Measurements from ENCODE around the gene TUBB2A. TPM values are rescaled to one million over a fixed set of nuclear protein-coding genes. Genes with fewer than 3 reads are reported as not detected.

TUBB2A gene
- total RNA-seq = 167 and 177 TPM in 2 replicates
- long read RNA-seq, transcript TUBB2A-201 (4 exons, 1,595 nt) = major isoform, 126 of 133 reads
- long read RNA-seq, partial matches to known transcripts = 3 of 133 reads
- long read RNA-seq, other reads (novel, unspliced or antisense) = 3 of 133 reads

DNA sequence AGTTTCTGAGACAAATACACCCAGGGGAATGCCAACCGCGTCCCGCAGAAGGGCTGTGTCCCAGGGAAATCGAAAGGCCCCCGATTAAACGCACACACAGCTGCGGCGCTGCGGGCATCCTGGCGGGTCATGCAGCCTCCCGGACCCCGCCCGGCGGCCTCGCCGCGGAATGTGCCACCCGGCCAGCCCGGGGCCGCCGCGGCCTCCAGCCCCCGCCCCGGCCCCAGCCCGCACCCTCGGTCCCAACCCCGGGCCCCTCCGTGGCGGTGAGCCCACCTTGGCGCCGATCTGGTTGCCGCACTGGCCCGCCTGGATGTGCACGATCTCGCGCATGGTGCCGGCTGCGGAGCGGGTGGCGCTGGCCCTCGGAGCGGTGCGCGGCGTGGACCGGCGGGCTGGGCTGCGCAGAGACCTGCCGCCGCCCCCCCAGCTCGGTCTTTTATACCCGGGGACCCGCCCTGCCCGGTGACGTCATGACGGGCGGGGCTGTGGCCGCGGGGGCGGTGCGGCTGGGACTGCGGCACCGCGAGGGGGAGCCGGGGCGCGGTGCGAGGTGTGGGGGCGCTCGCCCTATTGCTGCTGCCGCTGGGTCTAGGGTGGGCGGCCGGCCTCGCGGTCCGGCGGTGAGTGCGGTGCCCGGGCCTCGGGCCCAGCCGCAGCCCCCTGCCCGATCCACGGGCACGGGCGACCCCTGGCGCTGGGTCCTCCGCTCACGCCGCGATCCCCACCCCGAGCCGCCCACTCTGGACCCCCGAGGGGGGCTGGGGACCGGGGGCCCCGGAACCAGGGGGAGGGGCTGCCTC is at the start of gene TUBB2A:
Gene TUBB2A (minus strand): TSS at position 414 of the 803 bp plus-strand sequence. CDS start 81 bp downstream, at position 333.
- peak; percentile 73 for DNase-seq (ENCODE audit: low read depth, low spot score)
- peak; percentile 65 for TF ChIP-seq CTCF (conservative IDR thresholded peaks at IDR 0.05)
- H3K36me3 Mint-ChIP-seq (ENCODE audit: low read depth) = peaks cover 3% of the 10 kb centered on the region
- peak within 1 kb of the TSS; percentile 96 for H3K4me3 Mint-ChIP-seq
- H3K4me1 Mint-ChIP-seq = peaks cover 55% of the 10 kb centered on the region
- peaks cover 38% of the 10 kb centered on the region for H3K27me3 Mint-ChIP-seq (ENCODE audit: low read depth)
- H3K9me3 Mint-ChIP-seq = no peaks in the 10 kb centered on the region
- peak within 1 kb of the TSS; percentile 96 for H3K27ac Mint-ChIP-seq (ENCODE audit: unreplicated experiment)

DNA sequence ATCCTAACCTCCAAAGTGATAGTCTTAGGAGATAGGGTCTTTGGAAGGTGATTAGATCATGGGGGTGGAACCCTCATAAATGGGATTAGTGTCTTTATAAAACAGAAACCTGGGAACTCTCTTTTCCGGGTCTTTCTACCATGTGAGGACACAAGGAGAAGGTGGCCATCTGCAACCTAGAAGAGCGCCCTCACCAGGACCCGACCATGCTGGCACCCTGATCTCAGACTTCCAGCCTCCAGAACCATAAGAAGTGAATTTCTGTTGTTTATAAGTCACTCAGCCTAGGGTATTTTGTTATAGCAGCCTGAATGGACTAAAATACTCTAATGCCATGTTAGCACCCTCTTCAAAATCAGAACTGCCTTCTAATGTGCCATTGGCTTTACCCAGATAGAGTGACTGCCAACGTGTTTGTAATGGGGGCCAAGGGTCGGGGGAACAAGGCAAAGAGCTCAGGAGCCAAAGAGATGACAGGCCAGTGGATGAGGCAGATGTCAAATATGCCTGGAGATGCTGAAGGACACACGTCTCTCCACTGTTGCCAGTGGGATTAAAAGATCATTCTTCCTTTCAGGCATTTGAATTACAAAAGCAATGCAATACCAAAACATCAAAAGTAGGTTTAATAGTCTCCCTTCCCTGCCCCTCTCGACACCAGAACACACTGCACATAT is 49.1 kb upstream of the TUBB2A start:
- peaks cover 8% of the 10 kb centered on the region for H3K9me3 Mint-ChIP-seq
- peaks cover 2% of the 10 kb centered on the region for H3K36me3 Mint-ChIP-seq (ENCODE audit: low read depth)
- no peak for TF ChIP-seq CTCF (conservative IDR thresholded peaks at IDR 0.05)
- no peaks in the 10 kb centered on the region for H3K27me3 Mint-ChIP-seq (ENCODE audit: low read depth)
- H3K4me1 Mint-ChIP-seq = peaks cover 14% of the 10 kb centered on the region
- H3K27ac Mint-ChIP-seq (ENCODE audit: unreplicated experiment) = no peak overlapping the region
- no peak overlapping the region for H3K4me3 Mint-ChIP-seq
- no peak for DNase-seq (ENCODE audit: low read depth, low spot score)

DNA sequence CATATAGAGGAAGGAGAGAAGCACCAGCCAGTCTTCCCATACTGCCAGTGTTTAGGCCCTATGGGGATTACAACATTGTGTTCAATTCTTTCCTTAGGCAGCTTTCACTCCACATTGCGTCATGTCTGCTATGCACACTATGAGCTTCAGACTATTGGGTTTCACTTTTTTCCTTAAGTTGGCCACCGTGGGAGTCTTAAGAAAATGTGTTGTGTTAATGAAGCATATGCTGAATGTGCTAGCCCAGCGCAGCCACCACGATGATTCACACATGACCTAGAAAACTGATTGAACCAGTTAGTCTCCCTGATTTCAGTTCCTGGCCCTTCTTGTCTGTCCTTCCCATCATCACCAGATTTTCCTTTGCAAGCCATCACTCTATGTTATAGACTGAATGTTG is 48.6 kb upstream of the TUBB2A start:
- H3K4me3 Mint-ChIP-seq = no peak overlapping the region
- DNase-seq (ENCODE audit: low read depth, low spot score) = no peak
- H3K36me3 Mint-ChIP-seq (ENCODE audit: low read depth) = peaks cover 2% of the 10 kb centered on the region
- no peak overlapping the region for H3K27ac Mint-ChIP-seq (ENCODE audit: unreplicated experiment)
- no peaks in the 10 kb centered on the region for H3K27me3 Mint-ChIP-seq (ENCODE audit: low read depth)
- H3K9me3 Mint-ChIP-seq = peaks cover 8% of the 10 kb centered on the region
- H3K4me1 Mint-ChIP-seq = peaks cover 14% of the 10 kb centered on the region
- TF ChIP-seq CTCF (conservative IDR thresholded peaks at IDR 0.05) = no peak

DNA sequence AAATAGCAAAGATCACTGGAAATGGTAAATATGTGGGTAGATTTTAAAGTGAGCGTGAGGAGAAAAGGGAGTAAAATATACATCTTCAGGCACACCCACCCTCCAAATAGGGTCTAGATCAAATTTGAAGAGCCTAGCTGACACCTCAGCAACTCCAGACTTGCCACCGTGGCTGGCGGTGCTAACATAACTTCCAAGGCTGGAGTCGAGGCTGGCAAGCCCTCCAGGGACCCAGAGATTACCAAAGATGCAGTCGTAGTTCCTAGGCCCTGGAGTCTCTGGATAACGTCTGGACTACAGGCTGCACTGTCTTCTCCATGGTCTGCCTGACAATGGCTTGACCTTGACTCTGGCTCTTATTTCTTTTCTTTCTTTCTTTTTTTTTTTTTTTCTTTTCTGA is 47.6 kb upstream of the TUBB2A start:
- H3K9me3 Mint-ChIP-seq = peaks cover 8% of the 10 kb centered on the region
- no peaks in the 10 kb centered on the region for H3K27me3 Mint-ChIP-seq (ENCODE audit: low read depth)
- TF ChIP-seq CTCF (conservative IDR thresholded peaks at IDR 0.05) = no peak
- H3K27ac Mint-ChIP-seq (ENCODE audit: unreplicated experiment) = no peak overlapping the region
- H3K4me1 Mint-ChIP-seq = peaks cover 14% of the 10 kb centered on the region
- no peak overlapping the region for H3K4me3 Mint-ChIP-seq
- H3K36me3 Mint-ChIP-seq (ENCODE audit: low read depth) = peaks cover 2% of the 10 kb centered on the region
- DNase-seq (ENCODE audit: low read depth, low spot score) = no peak

- no peak for TF ChIP-seq CTCF (conservative IDR thresholded peaks at IDR 0.05)
- no peak overlapping the region for H3K27ac Mint-ChIP-seq (ENCODE audit: unreplicated experiment)
- peaks cover 2% of the 10 kb centered on the region for H3K36me3 Mint-ChIP-seq (ENCODE audit: low read depth)
- no peaks in the 10 kb centered on the region for H3K27me3 Mint-ChIP-seq (ENCODE audit: low read depth)
- no peak overlapping the region for H3K4me3 Mint-ChIP-seq
- H3K9me3 Mint-ChIP-seq = peaks cover 8% of the 10 kb centered on the region
- peaks cover 2% of the 10 kb centered on the region for H3K4me1 Mint-ChIP-seq
- no peak for DNase-seq (ENCODE audit: low read depth, low spot score)
Observed at GRCh38 chr6:3202999-3203696, 45.8 kb upstream of the TUBB2A start.
